GM06990 (cell line): ENCODE data around the gene SOX18.

ENCODE experiments used
- DNase-seq: peaks from one replicate; pipeline ENCODE4 v3.0.0-alpha.2; 2011; ENCODE audit not compliant: insufficient read length; ENCODE audit errors: extremely low read depth
- H3K27me3 ChIP-seq: replicated peaks from 2 replicates; pipeline ENCODE4 v1.6.0; 2011; ENCODE audit warnings: low read length; ENCODE audit not compliant: control insufficient read depth, insufficient read depth
- H3K36me3 ChIP-seq: 2 replicates; pipeline ENCODE4 v1.5.1; 2011; ENCODE audit warnings: low read length; ENCODE audit not compliant: control insufficient read depth, insufficient read depth
- H3K4me3 ChIP-seq: replicated peaks from 2 replicates; pipeline ENCODE4 v1.5.1; 2011; ENCODE audit warnings: low read depth, mild to moderate bottlenecking, control low read depth, low read length
- TF ChIP-seq, protein P1 (sequence below): IDR thresholded peaks from 2 replicates; pipeline ENCODE4 v1.5.1; 2011; ENCODE audit warnings: low read length, control low read depth, mild to moderate bottlenecking, inconsistent platforms; ENCODE audit not compliant: insufficient read depth, poor library complexity, severe bottlenecking

Gene SOX18

DNA sequence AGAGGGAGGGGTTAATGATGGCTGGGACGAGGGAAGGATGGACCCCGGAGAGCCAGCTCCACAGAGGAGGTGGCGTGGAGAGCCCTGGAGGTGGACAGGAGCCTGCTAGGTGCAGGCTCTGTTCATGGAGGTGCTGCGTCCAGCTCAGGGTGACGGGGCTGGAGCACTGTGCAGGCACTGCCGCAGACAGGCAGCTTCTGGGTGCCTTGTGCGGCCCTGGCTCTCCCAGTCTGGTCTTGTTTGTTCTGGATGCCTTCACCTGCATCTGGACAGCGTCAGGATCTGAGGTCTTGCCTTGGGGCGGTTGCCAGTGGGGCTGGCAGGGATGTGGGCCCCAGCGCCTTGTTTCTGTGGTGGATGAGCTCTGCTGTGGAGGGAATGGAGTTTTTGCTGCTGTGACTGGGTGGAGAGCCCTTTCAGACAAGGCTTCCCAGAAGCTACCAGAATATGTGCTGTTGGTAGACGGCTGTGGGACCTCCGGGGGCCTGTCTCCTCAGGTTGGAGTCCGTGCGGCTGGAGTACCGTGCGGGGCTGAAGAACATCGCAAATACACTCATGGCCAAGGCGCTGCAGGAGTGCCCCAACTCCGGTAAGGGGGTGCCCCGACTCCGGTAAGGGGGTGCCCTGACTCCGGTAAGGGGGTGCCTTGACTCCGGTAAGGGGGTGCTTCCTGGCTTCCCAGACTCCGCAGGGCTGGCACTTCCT is 21.3 kb downstream of the SOX18 start:
- no peak overlapping the region for H3K4me3 ChIP-seq
- no peaks in the 10 kb centered on the region for H3K27me3 ChIP-seq
- no peak for DNase-seq
- TF ChIP-seq, protein P1, sequence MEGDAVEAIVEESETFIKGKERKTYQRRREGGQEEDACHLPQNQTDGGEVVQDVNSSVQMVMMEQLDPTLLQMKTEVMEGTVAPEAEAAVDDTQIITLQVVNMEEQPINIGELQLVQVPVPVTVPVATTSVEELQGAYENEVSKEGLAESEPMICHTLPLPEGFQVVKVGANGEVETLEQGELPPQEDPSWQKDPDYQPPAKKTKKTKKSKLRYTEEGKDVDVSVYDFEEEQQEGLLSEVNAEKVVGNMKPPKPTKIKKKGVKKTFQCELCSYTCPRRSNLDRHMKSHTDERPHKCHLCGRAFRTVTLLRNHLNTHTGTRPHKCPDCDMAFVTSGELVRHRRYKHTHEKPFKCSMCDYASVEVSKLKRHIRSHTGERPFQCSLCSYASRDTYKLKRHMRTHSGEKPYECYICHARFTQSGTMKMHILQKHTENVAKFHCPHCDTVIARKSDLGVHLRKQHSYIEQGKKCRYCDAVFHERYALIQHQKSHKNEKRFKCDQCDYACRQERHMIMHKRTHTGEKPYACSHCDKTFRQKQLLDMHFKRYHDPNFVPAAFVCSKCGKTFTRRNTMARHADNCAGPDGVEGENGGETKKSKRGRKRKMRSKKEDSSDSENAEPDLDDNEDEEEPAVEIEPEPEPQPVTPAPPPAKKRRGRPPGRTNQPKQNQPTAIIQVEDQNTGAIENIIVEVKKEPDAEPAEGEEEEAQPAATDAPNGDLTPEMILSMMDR = no peak
- peaks cover 56% of the 10 kb centered on the region for H3K36me3 ChIP-seq

DNA sequence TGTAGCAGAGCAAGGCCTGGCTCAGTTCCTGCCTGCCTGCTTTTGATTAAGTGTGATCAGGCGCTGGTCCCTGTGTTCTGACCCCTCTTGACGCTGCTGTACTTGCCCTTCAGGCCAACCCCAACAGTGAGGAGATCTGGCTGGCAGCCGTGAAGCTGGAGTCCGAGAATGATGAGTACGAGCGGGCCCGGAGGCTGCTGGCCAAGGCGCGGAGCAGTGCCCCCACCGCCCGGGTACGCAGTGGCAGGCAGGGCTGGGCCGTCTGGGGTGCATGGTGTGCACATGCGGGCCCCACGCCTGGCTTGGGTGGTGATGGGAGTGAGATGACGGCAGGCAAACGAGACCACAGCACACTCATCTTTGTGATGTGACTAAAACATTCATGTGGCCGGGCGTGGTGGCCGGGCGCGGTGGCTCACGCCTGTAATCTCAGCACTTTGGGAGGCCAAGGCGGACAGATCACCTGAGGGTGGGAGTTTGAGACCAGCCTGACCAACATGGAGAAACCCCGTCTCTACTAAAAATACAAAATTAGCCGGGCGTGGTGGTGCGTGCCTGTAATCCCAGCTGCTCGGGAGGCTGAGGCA is 23.5 kb downstream of the SOX18 start:
- Histone ChIP-seq H3K4me3 (no peak overlapping the region), H3K27me3 (no peaks in the 10 kb centered on the region), H3K36me3 (peaks cover 72% of the 10 kb centered on the region)
- TF ChIP-seq, protein P1 = no peak
- DNase-seq = no peak

DNA sequence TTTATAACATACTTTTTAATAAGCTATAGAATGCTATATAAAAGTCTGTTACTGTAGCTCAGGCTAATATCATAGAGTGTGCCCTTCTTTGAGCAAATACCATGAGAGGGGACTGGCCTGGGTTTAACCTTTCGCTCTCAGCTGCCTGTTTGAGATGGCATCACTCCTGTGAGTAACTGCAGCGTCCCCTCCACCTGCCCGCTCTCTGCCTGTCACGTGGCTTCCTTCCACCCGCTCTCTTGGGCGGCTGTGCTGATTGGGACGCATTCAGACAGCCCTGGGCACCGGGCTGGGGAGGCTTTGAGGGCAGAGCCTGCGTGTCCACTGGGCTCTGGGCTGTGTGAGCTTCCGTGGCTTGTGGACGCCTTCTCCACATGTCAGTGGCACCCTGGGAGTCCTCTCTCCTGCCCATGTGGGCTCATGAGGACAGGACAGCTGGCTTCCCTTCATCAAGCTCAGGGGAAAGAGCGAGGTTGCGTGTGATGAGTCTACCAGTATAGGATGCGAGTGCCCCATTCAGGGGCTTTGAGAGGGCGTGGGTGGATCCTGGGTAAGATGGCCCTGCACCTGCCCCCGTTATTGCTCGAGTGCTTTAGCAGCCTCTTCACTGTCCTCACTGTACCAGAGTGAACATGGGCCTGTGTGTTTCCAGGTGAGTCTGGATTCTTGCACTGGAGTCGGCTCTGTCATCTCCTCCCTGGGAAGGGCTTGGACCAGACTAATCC is 24.2 kb downstream of the SOX18 start:
- TF ChIP-seq, protein P1 = no peak
- Histone ChIP-seq H3K27me3 (no peaks in the 10 kb centered on the region), H3K36me3 (peaks cover 69% of the 10 kb centered on the region), H3K4me3 (no peak overlapping the region)
- no peak for DNase-seq

DNA sequence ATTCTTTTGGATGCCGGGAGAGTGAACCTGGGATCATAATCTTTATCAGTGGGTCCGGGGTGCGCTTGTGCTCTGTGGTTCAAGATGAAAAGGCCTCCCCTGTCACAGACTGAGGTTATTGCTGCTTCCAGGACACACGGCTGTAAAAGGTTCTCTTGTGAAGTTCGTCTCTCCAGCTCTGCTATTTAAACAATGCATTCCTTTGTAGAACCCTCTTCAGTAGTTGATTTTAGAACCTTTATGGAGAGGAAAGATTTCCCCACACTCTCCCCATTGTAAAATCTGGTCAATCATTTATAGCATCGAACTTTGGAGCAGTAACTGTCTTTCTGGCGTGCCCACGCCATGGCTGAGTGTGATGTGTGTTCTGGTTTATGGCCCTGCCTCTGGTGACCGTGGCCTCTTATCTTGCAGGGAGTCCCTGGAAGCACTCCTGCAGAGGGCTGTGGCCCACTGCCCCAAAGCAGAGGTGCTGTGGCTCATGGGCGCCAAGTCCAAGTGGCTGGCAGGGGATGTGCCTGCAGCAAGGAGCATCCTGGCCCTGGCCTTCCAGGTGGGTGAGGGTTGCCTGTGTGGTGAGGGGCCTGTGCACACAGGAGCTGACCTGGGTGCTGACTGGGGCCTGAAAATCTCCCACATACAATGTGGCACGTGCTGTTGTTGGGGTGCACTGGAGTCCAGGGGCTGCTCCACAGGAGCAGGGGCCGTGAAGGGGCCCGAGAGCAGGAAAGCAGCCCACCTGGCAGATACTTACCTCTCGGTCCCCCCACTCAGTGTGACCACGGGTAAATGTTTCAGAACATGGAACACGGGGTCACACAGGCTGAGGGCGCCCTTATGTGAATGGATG is 25.1 kb downstream of the SOX18 start:
- Histone ChIP-seq H3K27me3 (no peaks in the 10 kb centered on the region), H3K4me3 (no peak overlapping the region), H3K36me3 (peaks cover 67% of the 10 kb centered on the region)
- no peak for DNase-seq
- TF ChIP-seq, protein P1 = no peak

DNA sequence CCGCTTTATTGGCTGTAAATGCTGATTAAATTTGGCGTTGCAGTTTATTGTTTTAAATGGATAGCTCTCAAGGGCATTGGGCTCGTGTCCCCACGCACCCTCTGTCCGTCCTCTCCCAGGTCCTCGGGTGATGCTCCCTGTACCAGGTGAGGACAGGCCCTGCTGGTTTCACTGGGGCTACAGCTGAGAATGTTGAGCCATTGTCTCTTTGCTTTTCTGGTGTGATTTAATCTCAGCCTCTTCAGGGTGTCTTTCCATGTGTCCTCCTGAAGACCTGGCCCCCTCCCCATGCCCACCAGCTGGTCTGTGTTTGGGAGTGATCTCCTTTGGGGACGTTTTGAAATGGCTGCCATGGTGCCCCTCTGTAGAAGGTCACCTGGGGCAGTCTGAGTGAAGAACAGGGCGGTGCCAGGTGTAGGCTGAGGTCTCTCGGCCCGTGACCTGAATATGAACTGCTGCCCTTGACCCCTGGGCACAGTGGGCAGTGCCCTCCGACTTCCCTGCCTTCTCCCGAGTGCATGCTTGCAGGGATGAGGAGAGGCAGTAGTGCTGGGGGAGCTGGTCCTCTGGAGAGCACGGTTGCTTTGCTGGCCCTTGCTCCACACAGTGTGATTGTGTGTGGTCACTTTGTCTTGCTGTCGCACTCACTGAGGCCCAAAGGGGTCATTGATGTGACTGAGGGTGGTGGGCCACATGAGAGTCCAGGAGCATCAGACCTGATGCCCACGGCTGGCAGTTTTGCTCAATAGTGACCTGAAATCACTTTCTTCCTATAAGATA is 25.9 kb downstream of the SOX18 start:
- peaks cover 64% of the 10 kb centered on the region for H3K36me3 ChIP-seq
- no peaks in the 10 kb centered on the region for H3K27me3 ChIP-seq
- H3K4me3 ChIP-seq = no peak overlapping the region
- TF ChIP-seq, protein P1 = no peak
- DNase-seq = no peak
